WTC11 (cell line): ENCODE measurements around the gene SPACDR.

Experiments
- CREM ChIP-seq: sonication (generic); formaldehyde crosslinking; IDR thresholded peaks from 2 replicates; pipeline ENCODE4 v1.8.1; 2022; ENCODE audit warnings: mild to moderate bottlenecking, missing genetic modification reagents, moderate library complexity
- ETV6 ChIP-seq: sonication (generic); formaldehyde crosslinking; IDR thresholded peaks from 2 replicates; pipeline ENCODE4 v1.8.1; 2022; ENCODE audit warnings: mild to moderate bottlenecking, missing genetic modification reagents
- FOXJ3 ChIP-seq: sonication (generic); formaldehyde crosslinking; IDR thresholded peaks from 2 replicates; pipeline ENCODE4 v1.9.0; 2021; ENCODE audit warnings: missing genetic modification reagents, mild to moderate bottlenecking, borderline replicate concordance
- GRHL2 ChIP-seq: fragments of 250-450 bp; sonication (Bioruptor Pico); IDR thresholded peaks from 2 replicates; pipeline ENCODE4 v1.8.0; 2022; ENCODE audit warnings: mild to moderate bottlenecking, moderate library complexity; ENCODE audit not compliant: insufficient replicate concordance, severe bottlenecking
- ZBTB21 ChIP-seq: sonication (generic); formaldehyde crosslinking; IDR thresholded peaks from 2 replicates; pipeline ENCODE4 v1.8.1; 2023; ENCODE audit warnings: mild to moderate bottlenecking, missing genetic modification reagents, borderline replicate concordance
- ZNF138 ChIP-seq: sonication (generic); formaldehyde crosslinking; conservative IDR thresholded peaks from 2 replicates; pipeline ENCODE4 v1.8.1; 2022; ENCODE audit warnings: mild to moderate bottlenecking, moderate library complexity, missing genetic modification reagents
- ZNF219 ChIP-seq: sonication (generic); formaldehyde crosslinking; IDR thresholded peaks from 2 replicates; pipeline ENCODE4 v1.8.0; 2023; ENCODE audit warnings: missing genetic modification reagents, mild to moderate bottlenecking, borderline replicate concordance
- ZNF317 ChIP-seq: sonication (generic); formaldehyde crosslinking; IDR thresholded peaks from 2 replicates; pipeline ENCODE4 v1.8.1; 2023; ENCODE audit warnings: low read depth, mild to moderate bottlenecking, moderate library complexity, missing genetic modification reagents, borderline replicate concordance
- TF ChIP-seq, protein P1 (sequence below): fragments of 200-600 bp; IDR thresholded peaks from 2 replicates; pipeline ENCODE4 v1.8.0; 2022; ENCODE audit warnings: antibody characterized with exemption
- TF ChIP-seq, protein P2 (sequence below): sonication (generic); formaldehyde crosslinking; IDR thresholded peaks from 2 replicates; pipeline ENCODE4 v1.8.1; 2023; ENCODE audit warnings: mild to moderate bottlenecking, missing genetic modification reagents, moderate library complexity
- TF ChIP-seq, protein P3 (sequence below): sonication (generic); formaldehyde crosslinking; IDR thresholded peaks from 2 replicates; pipeline ENCODE4 v1.8.0; 2022; ENCODE audit warnings: mild to moderate bottlenecking, missing genetic modification reagents
- TF ChIP-seq, protein P4 (sequence below): sonication (generic); formaldehyde crosslinking; IDR thresholded peaks from 2 replicates; pipeline ENCODE4 v1.8.0; 2023; ENCODE audit warnings: missing genetic modification reagents

DNA sequence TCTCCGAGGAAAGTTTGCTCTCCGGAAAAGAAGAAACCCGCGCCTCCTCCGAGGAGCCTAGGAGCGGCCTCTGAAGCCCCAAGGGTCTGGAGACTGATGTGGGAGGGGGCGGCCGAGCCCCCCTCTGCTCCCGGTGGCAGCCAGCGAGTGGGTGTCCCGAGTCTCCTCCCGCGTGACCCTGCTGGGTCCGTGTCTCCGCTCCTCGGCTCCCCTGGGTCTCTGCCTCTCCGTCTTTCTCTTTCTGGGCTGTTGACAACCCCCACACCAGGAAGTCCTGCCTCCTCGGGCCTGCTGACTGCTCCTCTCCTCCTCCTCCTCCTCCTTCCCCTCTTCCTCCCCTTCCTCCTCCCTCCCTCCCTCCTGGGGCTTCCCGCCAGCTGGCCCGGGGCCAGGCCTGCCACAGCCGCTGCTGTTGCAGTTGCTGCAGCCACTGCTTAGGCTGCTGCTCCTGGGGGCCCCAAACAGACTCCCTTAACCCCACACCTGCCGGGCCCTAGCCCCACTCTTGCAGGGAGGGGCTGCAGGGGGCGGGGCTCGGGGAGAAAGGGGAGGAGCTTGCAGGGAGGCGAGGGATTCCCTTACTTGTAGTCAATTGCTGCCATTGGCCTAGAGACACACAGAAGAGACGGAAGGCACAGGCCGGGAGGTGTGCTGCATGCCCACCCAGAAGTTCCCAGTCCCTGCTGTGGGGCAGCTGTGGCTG, 15.0 kb upstream of the SPACDR start, which contains the start of gene TSC22D4:
- TF ChIP-seq, protein P1, sequence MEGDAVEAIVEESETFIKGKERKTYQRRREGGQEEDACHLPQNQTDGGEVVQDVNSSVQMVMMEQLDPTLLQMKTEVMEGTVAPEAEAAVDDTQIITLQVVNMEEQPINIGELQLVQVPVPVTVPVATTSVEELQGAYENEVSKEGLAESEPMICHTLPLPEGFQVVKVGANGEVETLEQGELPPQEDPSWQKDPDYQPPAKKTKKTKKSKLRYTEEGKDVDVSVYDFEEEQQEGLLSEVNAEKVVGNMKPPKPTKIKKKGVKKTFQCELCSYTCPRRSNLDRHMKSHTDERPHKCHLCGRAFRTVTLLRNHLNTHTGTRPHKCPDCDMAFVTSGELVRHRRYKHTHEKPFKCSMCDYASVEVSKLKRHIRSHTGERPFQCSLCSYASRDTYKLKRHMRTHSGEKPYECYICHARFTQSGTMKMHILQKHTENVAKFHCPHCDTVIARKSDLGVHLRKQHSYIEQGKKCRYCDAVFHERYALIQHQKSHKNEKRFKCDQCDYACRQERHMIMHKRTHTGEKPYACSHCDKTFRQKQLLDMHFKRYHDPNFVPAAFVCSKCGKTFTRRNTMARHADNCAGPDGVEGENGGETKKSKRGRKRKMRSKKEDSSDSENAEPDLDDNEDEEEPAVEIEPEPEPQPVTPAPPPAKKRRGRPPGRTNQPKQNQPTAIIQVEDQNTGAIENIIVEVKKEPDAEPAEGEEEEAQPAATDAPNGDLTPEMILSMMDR: no peak
- TF ChIP-seq, protein P2, sequence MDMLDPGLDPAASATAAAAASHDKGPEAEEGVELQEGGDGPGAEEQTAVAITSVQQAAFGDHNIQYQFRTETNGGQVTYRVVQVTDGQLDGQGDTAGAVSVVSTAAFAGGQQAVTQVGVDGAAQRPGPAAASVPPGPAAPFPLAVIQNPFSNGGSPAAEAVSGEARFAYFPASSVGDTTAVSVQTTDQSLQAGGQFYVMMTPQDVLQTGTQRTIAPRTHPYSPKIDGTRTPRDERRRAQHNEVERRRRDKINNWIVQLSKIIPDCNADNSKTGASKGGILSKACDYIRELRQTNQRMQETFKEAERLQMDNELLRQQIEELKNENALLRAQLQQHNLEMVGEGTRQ (CRISPR knock-in tag): no peak; the same call in 1 of the 2 replicates
- TF ChIP-seq FOXJ3: no peak
- TF ChIP-seq ZNF317 (CRISPR knock-in tag): no peak
- no peak for TF ChIP-seq CREM
- TF ChIP-seq, protein P3, sequence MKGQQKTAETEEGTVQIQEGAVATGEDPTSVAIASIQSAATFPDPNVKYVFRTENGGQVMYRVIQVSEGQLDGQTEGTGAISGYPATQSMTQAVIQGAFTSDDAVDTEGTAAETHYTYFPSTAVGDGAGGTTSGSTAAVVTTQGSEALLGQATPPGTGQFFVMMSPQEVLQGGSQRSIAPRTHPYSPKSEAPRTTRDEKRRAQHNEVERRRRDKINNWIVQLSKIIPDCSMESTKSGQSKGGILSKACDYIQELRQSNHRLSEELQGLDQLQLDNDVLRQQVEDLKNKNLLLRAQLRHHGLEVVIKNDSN (CRISPR knock-in tag): peak; percentile 42; the same call in 1 of the 2 replicates
- TF ChIP-seq ETV6 (CRISPR knock-in tag): 0 out of 2 replicates have a peak, but pooled peaks have one; percentile 37
- TF ChIP-seq ZBTB21 (CRISPR knock-in tag): no peak
- TF ChIP-seq, protein P4, sequence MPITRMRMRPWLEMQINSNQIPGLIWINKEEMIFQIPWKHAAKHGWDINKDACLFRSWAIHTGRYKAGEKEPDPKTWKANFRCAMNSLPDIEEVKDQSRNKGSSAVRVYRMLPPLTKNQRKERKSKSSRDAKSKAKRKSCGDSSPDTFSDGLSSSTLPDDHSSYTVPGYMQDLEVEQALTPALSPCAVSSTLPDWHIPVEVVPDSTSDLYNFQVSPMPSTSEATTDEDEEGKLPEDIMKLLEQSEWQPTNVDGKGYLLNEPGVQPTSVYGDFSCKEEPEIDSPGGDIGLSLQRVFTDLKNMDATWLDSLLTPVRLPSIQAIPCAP: no peak
- TF ChIP-seq ZNF138 (CRISPR knock-in tag): no peak
- TF ChIP-seq GRHL2: no peak
- no peak for TF ChIP-seq ZNF219 (CRISPR knock-in tag)
